Liver (tissue), 9 donors: ENCODE measurements around the gene TNIP1. TPM values are rescaled to one million over a fixed set of nuclear protein-coding genes. Genes with fewer than 3 reads are reported as not detected.

Experiments
- DNase-seq: peaks from one replicate; pipeline ENCODE4 v3.0.0-alpha.2; 2017; ENCODE audit warnings: low spot score
- H3K27ac ChIP-seq, 2 donors: one replicate each; pipeline ENCODE4 v1.7.0; 2013; ENCODE audit warnings: inconsistent platforms in 2 of 2, low read length in 2 of 2, control low read depth in 1 of 2, low read depth in 1 of 2, mild to moderate bottlenecking in 1 of 2
- H3K27me3 ChIP-seq, 4 donors: one replicate each; pipeline versions ENCODE4 v1.6.1 to v1.7.0; 2013; ENCODE audit warnings: low read length in 3 of 4, inconsistent platforms in 1 of 4, mild to moderate bottlenecking in 1 of 4, moderate library complexity in 1 of 4; ENCODE audit not compliant: control insufficient read depth in 4 of 4, insufficient read depth in 4 of 4
- H3K36me3 ChIP-seq, 4 donors: one replicate each; pipeline versions ENCODE4 v1.6.1 to v1.7.0; 2013; ENCODE audit warnings: low read length in 3 of 4, mild to moderate bottlenecking in 3 of 4, low read depth in 1 of 4, moderate library complexity in 1 of 4; ENCODE audit not compliant: control insufficient read depth in 4 of 4, insufficient read depth in 3 of 4
- H3K4me1 ChIP-seq, 4 donors: one replicate each; pipeline versions ENCODE4 v1.6.1 to v1.7.0; 2013; ENCODE audit warnings: low read length in 3 of 4, mild to moderate bottlenecking in 3 of 4, moderate library complexity in 1 of 4; ENCODE audit not compliant: control insufficient read depth in 4 of 4, insufficient read depth in 4 of 4
- H3K4me3 ChIP-seq, 3 donors: one replicate each; pipeline versions ENCODE4 v1.6.1 to v1.7.0; 2013; ENCODE audit warnings: low read length in 3 of 3, control low read depth in 1 of 3, low read depth in 1 of 3, mild to moderate bottlenecking in 1 of 3
- H3K9ac ChIP-seq, 2 donors: one replicate each; pipeline ENCODE4 v1.7.0; 2013; ENCODE audit warnings: low read length in 2 of 2, mild to moderate bottlenecking in 2 of 2, moderate library complexity in 2 of 2, control low read depth in 1 of 2, low read depth in 1 of 2
- H3K9me3 ChIP-seq, 4 donors: one replicate each; pipeline versions ENCODE4 v1.6.1 to v1.7.0; 2013; ENCODE audit warnings: low read length in 3 of 4; ENCODE audit not compliant: control insufficient read depth in 4 of 4
- ATF3 ChIP-seq: IDR thresholded peaks from 2 replicates; pipeline ENCODE4 v1.6.1; 2016; ENCODE audit warnings: antibody characterized with exemption
- EGR1 ChIP-seq, 2 donors: IDR thresholded peaks; 2 replicates each; pipeline ENCODE4 v1.6.1; 2016 to 2018; ENCODE audit warnings: antibody characterized with exemption in 2 of 2, low read depth in 2 of 2
- FOXA1 ChIP-seq: IDR thresholded peaks from 2 replicates; pipeline ENCODE4 v1.6.1; 2016; ENCODE audit warnings: antibody characterized with exemption
- FOXA2 ChIP-seq: IDR thresholded peaks from 2 replicates; pipeline ENCODE4 v1.6.1; 2016; ENCODE audit warnings: antibody characterized with exemption
- GABPA ChIP-seq, 2 donors: IDR thresholded peaks in 1 of 2; conservative IDR thresholded peaks in 1 of 2; 2 replicates each; pipeline ENCODE4 v1.6.1; 2016; ENCODE audit warnings: antibody characterized with exemption in 2 of 2, mild to moderate bottlenecking in 1 of 2, moderate library complexity in 1 of 2
- HNF4A ChIP-seq, 2 donors: conservative IDR thresholded peaks; 2 replicates each; pipeline ENCODE4 v1.6.1; 2016; ENCODE audit warnings: antibody characterized with exemption in 2 of 2, mild to moderate bottlenecking in 2 of 2
- HNF4G ChIP-seq: IDR thresholded peaks from 2 replicates; pipeline ENCODE4 v1.6.1; 2016; ENCODE audit warnings: antibody characterized with exemption
- JUND ChIP-seq, 2 donors: IDR thresholded peaks; 2 replicates each; pipeline ENCODE4 v1.6.1; 2016; ENCODE audit warnings: antibody characterized with exemption in 2 of 2
- NR2F2 ChIP-seq: IDR thresholded peaks from 2 replicates; pipeline ENCODE4 v1.6.1; 2016; ENCODE audit warnings: antibody characterized with exemption
- RAD21 ChIP-seq, 2 donors: IDR thresholded peaks; 2 replicates each; pipeline ENCODE4 v1.6.1; 2016; ENCODE audit warnings: antibody characterized with exemption in 2 of 2, mild to moderate bottlenecking in 2 of 2
- SP1 ChIP-seq: IDR thresholded peaks from 2 replicates; pipeline ENCODE4 v1.6.1; 2018; ENCODE audit warnings: antibody characterized with exemption, mild to moderate bottlenecking
- TAF1 ChIP-seq: conservative IDR thresholded peaks from 2 replicates; pipeline ENCODE4 v1.6.1; 2016; ENCODE audit warnings: antibody characterized with exemption, mild to moderate bottlenecking
- YY1 ChIP-seq: IDR thresholded peaks from 2 replicates; pipeline ENCODE4 v1.6.1; 2016; ENCODE audit warnings: antibody characterized with exemption, mild to moderate bottlenecking
- ZBTB33 ChIP-seq: IDR thresholded peaks from 2 replicates; pipeline ENCODE4 v1.6.1; 2016; ENCODE audit warnings: antibody characterized with exemption
- WGBS: extraction: QIAGEN DNeasy Blood & Tissue Kit; methylation state at CpG from one replicate; pipeline ENCODE4 v1.1.7; 2013; 5-methylcytosine and 5-hydroxymethylcytosine counted together
- polyA plus RNA-seq, 2 donors: library from polyadenylated mRNA; stranded (reverse) in 1 of 2; unstranded in 1 of 2; fragments of 200-250 nt in 1 of 2; fragments of >200 nt in 1 of 2; fragmentation: Nextera tagmentation in 1 of 2; extraction: Ambion mirVana in 1 of 2; gene quantifications; one replicate each; pipeline versions ENCODE4 v1.2.1 to v1.2.3, GENCODE V29; 2013 to 2015
- total RNA-seq, 2 donors: library from RNA; depleted of rRNA; stranded (reverse); fragments of >200 nt; gene quantifications; one replicate each; pipeline ENCODE4 v1.2.3, GENCODE V29; 2014
- TF ChIP-seq, protein P1 (sequence below): fragments of 150-350 bp; IDR thresholded peaks from 2 replicates; pipeline ENCODE4 v1.5.1; 2017; ENCODE audit warnings: improper control_type of control experiment, low read depth, low read length; ENCODE audit not compliant: missing input control
- TF ChIP-seq, protein P2 (sequence below): IDR thresholded peaks from 2 replicates; pipeline ENCODE4 v1.6.1; 2016; ENCODE audit warnings: antibody characterized with exemption
- TF ChIP-seq, protein P3 (sequence below): IDR thresholded peaks from 2 replicates; pipeline ENCODE4 v1.6.1; 2016; ENCODE audit warnings: antibody characterized with exemption, mild to moderate bottlenecking
- donor health status: healthy.
- donor health status: healthy.
- donor health status: healthy.
- donor health status: healthy.
- donor health status: healthy.

Gene TNIP1
- total and polyA plus RNA-seq, 4 donors = 33.2 to 101 (median 48.0) TPM

GRCh38 chr5:151042453-151043093 lies 38.3 kb downstream of the TNIP1 start (continued):
- TF ChIP-seq ATF3 = no peak
- TF ChIP-seq RAD21 (IDR thresholded peaks at IDR 0.05) = peak in 1 of 2 donors; percentile 48
- peak; percentile 45 for TF ChIP-seq NR2F2
- peak; percentile 27 for TF ChIP-seq FOXA2
- peak; percentile 88 to 90 for TF ChIP-seq HNF4A (conservative IDR thresholded peaks at IDR 0.05)
- TF ChIP-seq, protein P1, sequence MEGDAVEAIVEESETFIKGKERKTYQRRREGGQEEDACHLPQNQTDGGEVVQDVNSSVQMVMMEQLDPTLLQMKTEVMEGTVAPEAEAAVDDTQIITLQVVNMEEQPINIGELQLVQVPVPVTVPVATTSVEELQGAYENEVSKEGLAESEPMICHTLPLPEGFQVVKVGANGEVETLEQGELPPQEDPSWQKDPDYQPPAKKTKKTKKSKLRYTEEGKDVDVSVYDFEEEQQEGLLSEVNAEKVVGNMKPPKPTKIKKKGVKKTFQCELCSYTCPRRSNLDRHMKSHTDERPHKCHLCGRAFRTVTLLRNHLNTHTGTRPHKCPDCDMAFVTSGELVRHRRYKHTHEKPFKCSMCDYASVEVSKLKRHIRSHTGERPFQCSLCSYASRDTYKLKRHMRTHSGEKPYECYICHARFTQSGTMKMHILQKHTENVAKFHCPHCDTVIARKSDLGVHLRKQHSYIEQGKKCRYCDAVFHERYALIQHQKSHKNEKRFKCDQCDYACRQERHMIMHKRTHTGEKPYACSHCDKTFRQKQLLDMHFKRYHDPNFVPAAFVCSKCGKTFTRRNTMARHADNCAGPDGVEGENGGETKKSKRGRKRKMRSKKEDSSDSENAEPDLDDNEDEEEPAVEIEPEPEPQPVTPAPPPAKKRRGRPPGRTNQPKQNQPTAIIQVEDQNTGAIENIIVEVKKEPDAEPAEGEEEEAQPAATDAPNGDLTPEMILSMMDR = no peak
- peak in 1 of 2 donors; percentile 37 for TF ChIP-seq EGR1 (IDR thresholded peaks at IDR 0.05; ENCODE audit: low read depth in 2 of 2)
- peak; percentile 53 for TF ChIP-seq YY1
- TF ChIP-seq FOXA1 = no peak
- no peak for TF ChIP-seq GABPA (IDR thresholded peaks at IDR 0.05 in 1 of 2, conservative IDR thresholded peaks at IDR 0.05 in 1 of 2)
- peak; percentile 80 for TF ChIP-seq SP1

DNA sequence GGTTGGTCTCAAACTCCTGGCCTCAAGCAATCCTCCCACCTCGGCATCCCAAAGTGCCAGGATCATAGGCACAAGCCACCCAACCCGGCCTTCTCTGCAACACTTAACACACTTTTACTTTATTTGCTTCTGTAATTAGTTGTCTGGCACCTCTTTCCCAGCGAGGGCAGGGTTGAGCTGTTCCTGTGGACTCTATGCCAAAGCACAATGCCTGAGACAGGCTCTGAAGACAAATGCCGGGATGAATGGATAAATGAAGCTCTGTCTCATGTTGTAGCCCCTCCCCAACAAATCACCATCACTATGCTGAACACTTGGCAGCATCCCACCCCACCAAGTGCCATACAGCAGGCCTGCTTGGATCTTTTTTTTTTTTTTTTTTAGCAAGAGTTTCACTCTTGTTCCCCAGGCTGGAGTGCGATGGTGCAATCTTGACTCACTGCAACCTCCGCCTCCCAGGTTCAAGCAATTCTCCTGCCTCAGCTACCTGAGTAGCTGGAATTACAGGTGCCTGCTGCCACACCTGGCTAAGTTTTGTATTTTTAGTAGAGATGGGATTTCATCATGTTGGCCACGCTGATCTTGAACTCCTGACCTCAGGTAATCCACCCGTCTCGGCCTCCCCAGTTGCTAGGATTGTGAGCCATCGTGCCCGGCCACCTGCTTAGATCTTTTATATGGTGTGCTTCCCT lies 39.1 kb downstream of the TNIP1 start:
- H3K36me3 ChIP-seq = peaks cover 11 to 21% (median 14%) of the 10 kb centered on the region in 4 donors
- no peaks in the 10 kb centered on the region for H3K9me3 ChIP-seq
- no peak for TF ChIP-seq FOXA1
- TF ChIP-seq HNF4G = no peak
- peak in 1 of 2 donors; percentile 7 for TF ChIP-seq JUND (IDR thresholded peaks at IDR 0.05)
- DNase-seq = no peak
- no peak overlapping the region for H3K9ac ChIP-seq
- H3K27ac ChIP-seq = peak overlapping the region; percentile 56 to 90
- peaks cover 33 to 70% (median 60%) of the 10 kb centered on the region in 4 donors for H3K4me1 ChIP-seq
- no peak overlapping the region for H3K4me3 ChIP-seq
- WGBS = 58% methylated on average over 11 of the region's 11 CpGs
- no peaks in the 10 kb centered on the region for H3K27me3 ChIP-seq

DNA sequence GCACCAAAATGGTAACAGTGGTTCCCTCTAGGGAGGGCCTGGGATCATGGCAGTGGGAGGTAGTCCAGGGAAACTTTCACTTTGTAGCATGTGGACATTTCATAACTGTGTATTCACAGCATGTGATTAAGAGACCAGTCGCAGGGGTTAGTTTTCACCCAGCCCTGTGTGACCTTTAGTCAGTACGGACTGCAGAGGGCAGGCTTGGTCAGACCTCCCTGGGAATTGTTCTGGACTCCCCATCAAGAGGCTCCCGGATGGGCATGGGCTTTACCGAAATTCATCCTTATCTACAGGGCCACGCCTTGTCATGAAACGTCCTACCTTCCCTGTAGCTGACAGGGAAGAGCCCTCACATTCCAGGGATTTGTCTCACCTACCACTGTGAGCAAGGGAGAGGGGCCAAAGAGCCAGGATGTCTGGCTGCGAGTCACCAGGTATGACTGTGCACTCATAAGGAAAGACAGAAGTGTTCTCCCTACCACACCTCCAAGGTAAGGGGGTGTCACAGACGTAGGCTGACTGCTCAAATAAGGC lies 40.6 kb downstream of the TNIP1 start:
- H3K27ac ChIP-seq = peak overlapping the region; percentile 72 to 90
- H3K36me3 ChIP-seq = peaks cover 10 to 23% (median 22%) of the 10 kb centered on the region in 4 donors
- no peaks in the 10 kb centered on the region for H3K27me3 ChIP-seq
- H3K9me3 ChIP-seq = no peaks in the 10 kb centered on the region
- H3K4me3 ChIP-seq = no peak overlapping the region
- peaks cover 33 to 70% (median 59%) of the 10 kb centered on the region in 4 donors for H3K4me1 ChIP-seq
- no peak overlapping the region for H3K9ac ChIP-seq
- WGBS = 34% methylated on average over 8 of the region's 8 CpGs
- no peak for DNase-seq
- TF ChIP-seq TAF1 = no peak
- TF ChIP-seq, protein P2, sequence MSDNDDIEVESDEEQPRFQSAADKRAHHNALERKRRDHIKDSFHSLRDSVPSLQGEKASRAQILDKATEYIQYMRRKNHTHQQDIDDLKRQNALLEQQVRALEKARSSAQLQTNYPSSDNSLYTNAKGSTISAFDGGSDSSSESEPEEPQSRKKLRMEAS = peak; percentile 91
- peak; percentile 85 for TF ChIP-seq ZBTB33
- TF ChIP-seq RAD21 (IDR thresholded peaks at IDR 0.05) = peak; percentile 63 to 64
- TF ChIP-seq ATF3 = peak; percentile 53
- TF ChIP-seq YY1 = peak; percentile 78
- TF ChIP-seq HNF4G = peak; percentile 82
- TF ChIP-seq, protein P3, sequence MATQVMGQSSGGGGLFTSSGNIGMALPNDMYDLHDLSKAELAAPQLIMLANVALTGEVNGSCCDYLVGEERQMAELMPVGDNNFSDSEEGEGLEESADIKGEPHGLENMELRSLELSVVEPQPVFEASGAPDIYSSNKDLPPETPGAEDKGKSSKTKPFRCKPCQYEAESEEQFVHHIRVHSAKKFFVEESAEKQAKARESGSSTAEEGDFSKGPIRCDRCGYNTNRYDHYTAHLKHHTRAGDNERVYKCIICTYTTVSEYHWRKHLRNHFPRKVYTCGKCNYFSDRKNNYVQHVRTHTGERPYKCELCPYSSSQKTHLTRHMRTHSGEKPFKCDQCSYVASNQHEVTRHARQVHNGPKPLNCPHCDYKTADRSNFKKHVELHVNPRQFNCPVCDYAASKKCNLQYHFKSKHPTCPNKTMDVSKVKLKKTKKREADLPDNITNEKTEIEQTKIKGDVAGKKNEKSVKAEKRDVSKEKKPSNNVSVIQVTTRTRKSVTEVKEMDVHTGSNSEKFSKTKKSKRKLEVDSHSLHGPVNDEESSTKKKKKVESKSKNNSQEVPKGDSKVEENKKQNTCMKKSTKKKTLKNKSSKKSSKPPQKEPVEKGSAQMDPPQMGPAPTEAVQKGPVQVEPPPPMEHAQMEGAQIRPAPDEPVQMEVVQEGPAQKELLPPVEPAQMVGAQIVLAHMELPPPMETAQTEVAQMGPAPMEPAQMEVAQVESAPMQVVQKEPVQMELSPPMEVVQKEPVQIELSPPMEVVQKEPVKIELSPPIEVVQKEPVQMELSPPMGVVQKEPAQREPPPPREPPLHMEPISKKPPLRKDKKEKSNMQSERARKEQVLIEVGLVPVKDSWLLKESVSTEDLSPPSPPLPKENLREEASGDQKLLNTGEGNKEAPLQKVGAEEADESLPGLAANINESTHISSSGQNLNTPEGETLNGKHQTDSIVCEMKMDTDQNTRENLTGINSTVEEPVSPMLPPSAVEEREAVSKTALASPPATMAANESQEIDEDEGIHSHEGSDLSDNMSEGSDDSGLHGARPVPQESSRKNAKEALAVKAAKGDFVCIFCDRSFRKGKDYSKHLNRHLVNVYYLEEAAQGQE = peak; percentile 64
- TF ChIP-seq NR2F2 = peak; percentile 91
- TF ChIP-seq FOXA2 = peak; percentile 66
- TF ChIP-seq EGR1 (IDR thresholded peaks at IDR 0.05; ENCODE audit: low read depth in 2 of 2) = peak in 1 of 2 donors; percentile 69
- peak; percentile 93 to 97 for TF ChIP-seq HNF4A (conservative IDR thresholded peaks at IDR 0.05)
- peak; percentile 33 for TF ChIP-seq FOXA1
